ENCODE measurements around the gene C1QA. TPM values are rescaled to one million over a fixed set of nuclear protein-coding genes. Genes with fewer than 3 reads are reported as not detected.

Gene C1QA
- total RNA-seq, 1 donor from 2014 or later, result not detected

- Mint-ChIP-seq H3K27me3 (ENCODE audit: low read depth) (peaks cover 41% of the 10 kb centered on the region), H3K4me3 (ENCODE audit: unreplicated experiment) (no peak overlapping the region), H3K27ac (ENCODE audit: unreplicated experiment) (no peak overlapping the region), H3K4me1 (ENCODE audit: low read depth) (peaks cover 5% of the 10 kb centered on the region), H3K36me3 (ENCODE audit: low read depth) (peaks cover 2% of the 10 kb centered on the region), H3K9me3 (ENCODE audit: low read depth) (no peaks in the 10 kb centered on the region)
- TF ChIP-seq CTCF (IDR thresholded peaks at IDR 0.05), result no peak
- DNase-seq (ENCODE audit: low spot score), result no peak
Measured at GRCh38 chr1:22635436-22635835, 992 bp upstream of the C1QA start.

GRCh38 chr1:22636927-22637326, 499 bp downstream of the C1QA start:
- TF ChIP-seq CTCF (IDR thresholded peaks at IDR 0.05), result no peak

GRCh38 chr1:22637907-22638445, 1.5 kb downstream of the C1QA start:
- Mint-ChIP-seq H3K4me1 (ENCODE audit: low read depth) (peaks cover 5% of the 10 kb centered on the region), H3K27me3 (ENCODE audit: low read depth) (peaks cover 25% of the 10 kb centered on the region), H3K4me3 (ENCODE audit: unreplicated experiment) (no peak overlapping the region), H3K27ac (ENCODE audit: unreplicated experiment) (no peak overlapping the region), H3K9me3 (ENCODE audit: low read depth) (no peaks in the 10 kb centered on the region), H3K36me3 (ENCODE audit: low read depth) (peaks cover 2% of the 10 kb centered on the region)
- TF ChIP-seq CTCF (IDR thresholded peaks at IDR 0.05), result no peak
- DNase-seq (ENCODE audit: low spot score), result no peak

More at GRCh38 chr1:22636927-22637326, 499 bp downstream of the C1QA start:
- peaks cover 32% of the 10 kb centered on the region for H3K27me3 Mint-ChIP-seq (ENCODE audit: low read depth)
- H3K4me1 Mint-ChIP-seq (ENCODE audit: low read depth), result peaks cover 5% of the 10 kb centered on the region
- H3K9me3 Mint-ChIP-seq (ENCODE audit: low read depth), result no peaks in the 10 kb centered on the region
- H3K36me3 Mint-ChIP-seq (ENCODE audit: low read depth), result peaks cover 2% of the 10 kb centered on the region
- H3K4me3 Mint-ChIP-seq (ENCODE audit: unreplicated experiment), result no peak overlapping the region
- DNase-seq (ENCODE audit: low spot score), result no peak
- H3K27ac Mint-ChIP-seq (ENCODE audit: unreplicated experiment), result no peak overlapping the region

- H3K4me1 Mint-ChIP-seq (ENCODE audit: low read depth), result peaks cover 5% of the 10 kb centered on the region
- no peak for DNase-seq (ENCODE audit: low spot score)
- H3K36me3 Mint-ChIP-seq (ENCODE audit: low read depth), result no peaks in the 10 kb centered on the region
- no peaks in the 10 kb centered on the region for H3K9me3 Mint-ChIP-seq (ENCODE audit: low read depth)
- no peak overlapping the region for H3K27ac Mint-ChIP-seq (ENCODE audit: unreplicated experiment)
- peaks cover 18% of the 10 kb centered on the region for H3K27me3 Mint-ChIP-seq (ENCODE audit: low read depth)
- no peak overlapping the region for H3K4me3 Mint-ChIP-seq (ENCODE audit: unreplicated experiment)
- no peak for TF ChIP-seq CTCF (IDR thresholded peaks at IDR 0.05)
Measured at GRCh38 chr1:22638476-22639234, 2.2 kb downstream of the C1QA start.

GRCh38 chr1:22639286-22639685, 2.9 kb downstream of the C1QA start:
- Mint-ChIP-seq H3K27me3 (ENCODE audit: low read depth) (peaks cover 13% of the 10 kb centered on the region), H3K4me3 (ENCODE audit: unreplicated experiment) (no peak overlapping the region), H3K36me3 (ENCODE audit: low read depth) (no peaks in the 10 kb centered on the region), H3K9me3 (ENCODE audit: low read depth) (no peaks in the 10 kb centered on the region), H3K27ac (ENCODE audit: unreplicated experiment) (no peak overlapping the region), H3K4me1 (ENCODE audit: low read depth) (peaks cover 5% of the 10 kb centered on the region)
- peak; percentile 49 for TF ChIP-seq CTCF (IDR thresholded peaks at IDR 0.05)
- DNase-seq (ENCODE audit: low spot score), result no peak
